IPS-18a (cell line): ENCODE results near the gene DUOX2.
A peak's percentile ranks its signal among the peaks of the same experiment; 100 is the strongest.
"Not testable (repeated sequence)": the region's sequence is repeated elsewhere in the genome, so short reads cannot be mapped to it uniquely, and the experiment has no call there.

ENCODE experiments used
- H3K27ac ChIP-seq: one replicate; pipeline ENCODE4 v1.5.1; 2013; ENCODE audit warnings: low read length
- H3K27me3 ChIP-seq: one replicate; pipeline ENCODE4 v1.6.1; 2013; ENCODE audit warnings: mild to moderate bottlenecking, low read length; ENCODE audit not compliant: control insufficient read depth, insufficient read depth
- H3K36me3 ChIP-seq: one replicate; pipeline ENCODE4 v1.6.1; 2013; ENCODE audit warnings: low read depth, low read length; ENCODE audit not compliant: control insufficient read depth
- H3K4me1 ChIP-seq: one replicate; pipeline ENCODE4 v1.6.1; 2013; ENCODE audit warnings: low read depth, low read length; ENCODE audit not compliant: control insufficient read depth
- H3K4me3 ChIP-seq: one replicate; pipeline ENCODE4 v1.5.1; 2013; ENCODE audit warnings: low read length
- H3K9ac ChIP-seq: one replicate; pipeline ENCODE4 v1.6.1; 2013; ENCODE audit warnings: mild to moderate bottlenecking, low read length, moderate library complexity
- H3K9me3 ChIP-seq: one replicate; pipeline ENCODE4 v1.6.1; 2013; ENCODE audit warnings: low read depth, low read length; ENCODE audit not compliant: control insufficient read depth

DUOX2 gene

GRCh38 chr15:45136378-45136764 is 22.4 kb upstream of the DUOX2 start:
- Histone ChIP-seq H3K27ac (no peak overlapping the region), H3K9me3 (no peaks in the 10 kb centered on the region), H3K4me3 (no peak overlapping the region), H3K4me1 (no peaks in the 10 kb centered on the region), H3K9ac (no peak overlapping the region), H3K27me3 (peaks cover 55% of the 10 kb centered on the region), H3K36me3 (no peaks in the 10 kb centered on the region)

- not testable (repeated sequence) for H3K9ac ChIP-seq, H3K4me3 ChIP-seq, H3K4me1 ChIP-seq, H3K36me3 ChIP-seq, H3K27ac ChIP-seq, H3K9me3 ChIP-seq
- H3K27me3 ChIP-seq, result peaks cover 61% of the 10 kb centered on the region
These were observed 21.9 kb upstream of the DUOX2 start for GRCh38 chr15:45135705-45136377.

- H3K9ac ChIP-seq, result no peak overlapping the region
- no peaks in the 10 kb centered on the region for H3K4me1 ChIP-seq
- no peak overlapping the region for H3K27ac ChIP-seq
- H3K9me3 ChIP-seq, result no peaks in the 10 kb centered on the region
- H3K4me3 ChIP-seq, result peak overlapping the region; percentile 42
- no peaks in the 10 kb centered on the region for H3K36me3 ChIP-seq
- H3K27me3 ChIP-seq, result peaks cover 70% of the 10 kb centered on the region
These were observed 21.0 kb upstream of the DUOX2 start for GRCh38 chr15:45134682-45135604.

GRCh38 chr15:45134046-45134445 is 20.1 kb upstream of the DUOX2 start:
- H3K4me3 ChIP-seq, result no peak overlapping the region
- no peak overlapping the region for H3K9ac ChIP-seq
- no peaks in the 10 kb centered on the region for H3K36me3 ChIP-seq
- peaks cover 79% of the 10 kb centered on the region for H3K27me3 ChIP-seq
- no peak overlapping the region for H3K27ac ChIP-seq
- H3K4me1 ChIP-seq, result no peaks in the 10 kb centered on the region
- no peaks in the 10 kb centered on the region for H3K9me3 ChIP-seq

- Histone ChIP-seq H3K9ac (no peak overlapping the region), H3K9me3 (no peaks in the 10 kb centered on the region), H3K27ac (no peak overlapping the region), H3K27me3 (peaks cover 84% of the 10 kb centered on the region), H3K4me3 (no peak overlapping the region), H3K36me3 (no peaks in the 10 kb centered on the region), H3K4me1 (no peaks in the 10 kb centered on the region)
These were observed 19.6 kb upstream of the DUOX2 start for GRCh38 chr15:45133561-45133920.

DNA sequence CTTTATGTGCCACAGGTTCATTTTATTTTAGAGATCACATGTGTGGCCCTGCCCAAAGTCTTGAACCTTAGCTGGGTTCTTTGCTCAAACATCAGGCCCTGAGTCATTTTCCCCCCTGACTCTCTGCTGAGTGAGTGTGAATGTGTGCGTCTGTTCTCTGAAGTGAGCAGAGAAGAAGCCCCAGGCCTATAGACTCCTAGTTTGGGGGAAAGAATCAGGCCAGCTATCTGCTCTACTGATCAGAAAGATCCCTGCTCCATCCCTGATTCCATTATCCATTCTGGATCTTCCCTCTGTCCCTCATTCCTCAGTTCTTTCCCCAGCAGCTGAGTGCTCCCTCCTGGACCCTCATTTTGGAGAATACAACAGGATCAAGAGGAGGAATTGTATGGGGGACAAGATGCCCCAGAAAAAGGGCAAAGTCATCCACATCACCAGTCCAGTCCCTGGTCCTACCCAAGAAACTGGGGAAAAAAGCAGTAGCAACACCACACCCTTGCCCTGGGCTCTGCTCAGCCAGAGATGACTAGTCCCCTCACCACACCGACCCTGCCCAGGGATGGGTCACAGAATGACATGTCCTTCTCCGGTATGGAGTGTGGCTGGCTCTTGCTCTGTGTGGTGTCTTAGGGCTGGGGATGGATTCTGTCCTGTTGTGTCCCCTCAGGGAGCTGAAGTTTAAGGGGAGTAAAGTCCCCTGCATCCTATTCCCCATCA is 19.0 kb upstream of the DUOX2 start:
- no peaks in the 10 kb centered on the region for H3K4me1 ChIP-seq
- no peaks in the 10 kb centered on the region for H3K36me3 ChIP-seq
- peaks cover 89% of the 10 kb centered on the region for H3K27me3 ChIP-seq
- H3K4me3 ChIP-seq, result no peak overlapping the region
- no peaks in the 10 kb centered on the region for H3K9me3 ChIP-seq
- no peak overlapping the region for H3K27ac ChIP-seq
- no peak overlapping the region for H3K9ac ChIP-seq

- H3K9ac ChIP-seq, result no peak overlapping the region
These were observed 17.5 kb upstream of the DUOX2 start for GRCh38 chr15:45131510-45131909.

DNA sequence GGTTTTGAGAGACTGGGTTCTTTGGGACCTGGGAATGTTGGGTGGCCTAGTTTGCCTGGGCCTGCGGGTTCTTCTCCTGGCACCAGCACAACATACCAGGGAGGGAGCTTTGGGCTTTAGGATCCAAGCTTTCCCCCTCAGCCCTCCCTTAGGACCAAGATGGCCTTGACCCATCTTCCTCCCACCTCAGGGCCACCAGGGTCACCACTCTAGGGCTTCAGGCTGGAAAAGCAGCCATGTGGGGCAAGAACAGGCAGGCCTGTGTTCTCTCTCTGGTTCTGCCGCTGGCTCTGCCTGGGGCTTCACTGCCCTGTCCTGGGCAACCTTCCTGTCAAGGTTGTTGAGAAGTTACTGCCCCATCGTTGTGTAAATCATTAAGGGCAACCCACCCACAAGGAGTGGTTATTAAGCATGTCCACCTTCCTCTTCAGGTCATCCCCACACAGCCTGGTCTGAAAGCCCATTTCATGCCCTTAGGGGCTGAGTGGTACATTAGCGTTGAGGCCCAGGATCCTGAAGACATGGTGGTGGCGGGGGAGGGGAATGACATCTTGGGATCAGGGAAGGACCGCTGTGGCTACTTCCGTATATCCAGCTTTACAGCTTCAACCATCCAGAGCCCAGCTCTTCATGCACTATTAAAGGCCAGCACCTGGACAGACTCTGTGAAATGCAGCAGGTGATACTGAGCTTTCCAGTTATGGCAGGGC is 16.5 kb upstream of the DUOX2 start:
- H3K27ac ChIP-seq, result no peak overlapping the region

More at GRCh38 chr15:45131510-45131909, 17.5 kb upstream of the DUOX2 start:
- peaks cover 99% of the 10 kb centered on the region for H3K27me3 ChIP-seq
- H3K4me1 ChIP-seq, result no peaks in the 10 kb centered on the region
- H3K36me3 ChIP-seq, result no peaks in the 10 kb centered on the region
- H3K4me3 ChIP-seq, result no peak overlapping the region
- no peaks in the 10 kb centered on the region for H3K9me3 ChIP-seq
- no peak overlapping the region for H3K27ac ChIP-seq

DNA sequence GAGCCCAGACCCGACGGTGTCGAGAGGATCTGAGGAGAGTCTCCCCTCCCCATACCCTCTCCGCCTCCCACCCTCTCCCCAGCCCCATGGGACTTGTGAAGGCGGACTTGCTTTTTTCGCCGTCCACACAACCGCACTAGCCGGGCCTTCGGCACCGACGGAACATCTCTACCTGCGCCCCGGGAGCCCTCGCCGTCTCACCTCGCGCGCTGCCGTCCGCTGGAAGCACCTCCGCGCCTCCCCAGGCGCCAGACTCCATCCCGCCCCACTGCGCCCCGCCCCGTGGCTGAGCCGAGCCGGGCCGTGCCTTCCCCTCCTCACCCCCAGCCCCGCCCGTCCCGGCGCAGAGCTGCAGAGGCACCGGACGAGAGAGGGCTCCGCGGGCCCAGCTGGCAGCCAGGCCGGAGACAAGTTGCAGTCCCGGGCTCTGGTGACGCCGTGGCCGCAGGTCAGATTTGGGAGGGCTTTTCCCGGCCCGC is 15.7 kb upstream of the DUOX2 start, which contains the start of the genes DUOX1 and DUOXA1:
Gene DUOX1, plus strand, starts transcription at position 344 of the 479 bp plus-strand sequence. CDS start 1,973 bp downstream, outside the sequence.
Gene DUOXA1, minus strand, starts transcription at position 229 of the 479 bp plus-strand sequence. CDS start 6,865 bp downstream, outside the sequence.
- Histone ChIP-seq H3K9me3 (no peaks in the 10 kb centered on the region), H3K27ac (no peak within 1 kb of the TSS), H3K4me1 (no peaks in the 10 kb centered on the region), H3K4me3 (peak within 1 kb of the TSS; percentile 51), H3K27me3 (peaks cover 100% of the 10 kb centered on the region), H3K36me3 (no peaks in the 10 kb centered on the region), H3K9ac (no peak within 1 kb of the TSS)

More for the DNA sequence above, 16.5 kb upstream of the DUOX2 start:
- no peaks in the 10 kb centered on the region for H3K36me3 ChIP-seq
- peak overlapping the region; percentile 51 for H3K4me3 ChIP-seq
- peaks cover 100% of the 10 kb centered on the region for H3K27me3 ChIP-seq
- no peaks in the 10 kb centered on the region for H3K4me1 ChIP-seq
- H3K9ac ChIP-seq, result no peak overlapping the region
- no peaks in the 10 kb centered on the region for H3K9me3 ChIP-seq

DNA sequence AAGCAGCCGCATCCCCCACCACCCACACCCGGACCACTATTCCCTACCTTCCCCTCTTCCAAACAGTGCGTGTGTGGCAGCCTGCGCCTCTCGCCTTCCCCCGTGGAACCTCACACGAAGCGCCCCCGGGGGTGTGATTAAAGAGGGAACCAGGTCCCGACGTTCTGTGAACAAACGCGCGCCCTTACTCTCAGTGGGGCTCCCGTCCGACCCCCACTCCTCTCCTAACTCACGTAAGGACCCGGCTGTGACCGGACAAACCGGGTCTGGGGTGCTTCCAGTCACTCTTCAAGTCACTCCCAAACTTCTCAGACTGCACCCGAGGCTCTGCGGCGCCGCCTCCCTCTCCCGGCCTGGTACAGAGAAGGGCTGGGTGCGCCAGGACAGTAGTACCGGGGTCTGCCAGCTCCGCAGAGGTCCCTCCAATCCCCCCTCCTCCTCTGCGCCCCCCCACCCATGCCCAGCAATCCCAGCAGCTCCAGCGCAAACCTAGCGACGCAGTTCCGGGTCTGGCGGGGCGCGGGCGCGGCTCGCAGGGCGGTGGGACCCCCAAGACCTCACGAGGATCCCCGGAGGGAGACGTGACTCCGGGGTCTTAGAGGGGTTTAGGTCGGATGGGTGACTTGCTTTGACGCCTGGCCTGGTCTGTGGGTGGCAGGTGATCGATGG is 15.1 kb upstream of the DUOX2 start:
- peak overlapping the region; percentile 51 for H3K4me3 ChIP-seq
- peaks cover 100% of the 10 kb centered on the region for H3K27me3 ChIP-seq
- H3K36me3 ChIP-seq, result no peaks in the 10 kb centered on the region

More for the DNA sequence above, 15.1 kb upstream of the DUOX2 start:
- Histone ChIP-seq H3K9ac (no peak overlapping the region), H3K27ac (no peak overlapping the region), H3K9me3 (no peaks in the 10 kb centered on the region), H3K4me1 (no peaks in the 10 kb centered on the region)
